SU-DHL-6 (cell line): ENCODE results near the gene SMOC1.
A peak's percentile ranks its signal among the peaks of the same experiment; 100 is the strongest.

Experiments
- H2AFZ ChIP-seq: fragments of 200-600 bp; sonication (generic); 2 replicates; pipeline ENCODE4 v1.6.1; 2014; ENCODE audit warnings: low read depth, mild to moderate bottlenecking, moderate library complexity, mixed read lengths, antibody characterized with exemption, low read length; ENCODE audit not compliant: severe bottlenecking
- H3F3A ChIP-seq: fragments of 200-600 bp; shearing (Covaris generic); 2 replicates; pipeline ENCODE4 v1.6.0; 2016; ENCODE audit warnings: antibody characterized with exemption, mild to moderate bottlenecking; ENCODE audit not compliant: insufficient read depth
- H3K27ac ChIP-seq: fragments of 200-600 bp; sonication (generic); 2 replicates; pipeline ENCODE4 v1.5.1; 2016; ENCODE audit warnings: low read depth, mild to moderate bottlenecking, low read length, moderate library complexity, mixed read lengths
- H3K27me3 ChIP-seq: fragments of 200-600 bp; sonication (generic), shearing (Covaris generic); 2 replicates; pipeline ENCODE4 v1.6.0; 2014; ENCODE audit warnings: mild to moderate bottlenecking, low read length
- H3K36me3 ChIP-seq: fragments of 200-600 bp; sonication (generic); 2 replicates; pipeline ENCODE4 v1.6.1; 2014; ENCODE audit warnings: mild to moderate bottlenecking, low read length, mixed read lengths
- H3K4me2 ChIP-seq: fragments of 300-600, 200-600 bp; shearing (Covaris generic), sonication (generic); 2 replicates; pipeline ENCODE4 v1.6.0; 2014; ENCODE audit warnings: low read length, low read depth, mild to moderate bottlenecking; ENCODE audit not compliant: poor library complexity, severe bottlenecking
- H3K4me3 ChIP-seq: fragments of 200-600 bp; sonication (generic); 2 replicates; pipeline ENCODE4 v1.5.1; 2014; ENCODE audit warnings: antibody characterized with exemption, low read length, mild to moderate bottlenecking, mixed read lengths; ENCODE audit not compliant: insufficient read depth, poor library complexity, severe bottlenecking
- H3K79me2 ChIP-seq: fragments of 200-600 bp; sonication (generic); 2 replicates; pipeline ENCODE4 v1.6.1; 2014; ENCODE audit warnings: mild to moderate bottlenecking, low read length, moderate library complexity; ENCODE audit not compliant: insufficient read depth
- H3K9ac ChIP-seq: fragments of 200-600 bp; sonication (generic); 2 replicates; pipeline ENCODE4 v1.7.0; 2014; ENCODE audit warnings: mild to moderate bottlenecking, low read length
- H3K9me2 ChIP-seq: fragments of 200-600 bp; sonication (generic); replicated peaks from 2 replicates; pipeline ENCODE4 v1.6.1; 2014; ENCODE audit warnings: low read length; ENCODE audit not compliant: insufficient read depth
- H3K9me3 ChIP-seq: fragments of 200-600 bp; sonication (generic); 2 replicates; pipeline ENCODE4 v1.6.1; 2014; ENCODE audit warnings: low read length, mixed read lengths; ENCODE audit not compliant: insufficient read depth
- H4K20me1 ChIP-seq: fragments of 200-600 bp; sonication (generic); 2 replicates; pipeline ENCODE4 v1.6.1; 2014; ENCODE audit warnings: low read depth, mild to moderate bottlenecking, antibody characterized with exemption, low read length, moderate library complexity, mixed read lengths
- EZH2phosphoT487 ChIP-seq: fragments of 200-600 bp; sonication (generic), shearing (Covaris generic); conservative IDR thresholded peaks from 2 replicates; pipeline ENCODE4 v1.6.1; 2018; ENCODE audit warnings: mild to moderate bottlenecking, antibody characterized with exemption, low read length, moderate library complexity, mixed read lengths
- TF ChIP-seq, protein P1 (sequence below): fragments of 200-600 bp; sonication (generic); IDR thresholded peaks from one replicate; pipeline ENCODE4 v1.5.1; 2017; ENCODE audit warnings: antibody characterized with exemption, mild to moderate bottlenecking, low read length, moderate library complexity; ENCODE audit not compliant: insufficient read depth, poor library complexity, severe bottlenecking

The SMOC1 gene

DNA sequence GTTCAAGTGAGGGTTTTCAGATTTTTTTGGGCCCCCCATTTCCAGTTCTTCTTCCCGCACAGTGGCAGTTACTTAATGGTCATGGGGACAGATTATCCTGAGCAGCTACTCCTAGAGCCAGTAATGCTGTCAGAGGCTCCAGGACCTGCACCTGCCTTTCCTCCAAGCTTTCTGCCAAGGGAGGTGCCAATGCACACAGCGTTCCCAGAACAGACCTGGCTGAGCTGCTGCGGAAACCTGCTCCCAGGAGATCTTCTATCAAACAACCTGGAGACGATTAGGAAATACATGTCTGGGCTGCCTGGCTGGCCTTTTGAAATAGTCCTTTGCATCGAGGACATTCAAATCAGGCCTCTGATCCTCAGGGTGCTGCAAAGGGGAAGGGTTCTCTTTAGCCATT lies 188.6 kb downstream of the SMOC1 start:
- Histone ChIP-seq H3K9me2 (no peaks in the 10 kb centered on the region), H3K4me3 (no peak overlapping the region), H2AFZ (no peak overlapping the region), H3K27me3 (no peaks in the 10 kb centered on the region), H3F3A (no peaks in the 10 kb centered on the region), H4K20me1 (no peaks in the 10 kb centered on the region), H3K9me3 (no peaks in the 10 kb centered on the region), H3K79me2 (no peaks in the 10 kb centered on the region), H3K4me2 (no peak overlapping the region), H3K9ac (no peak overlapping the region), H3K27ac (no peak overlapping the region), H3K36me3 (no peaks in the 10 kb centered on the region)
- no peak for TF ChIP-seq EZH2phosphoT487
- TF ChIP-seq, protein P1, sequence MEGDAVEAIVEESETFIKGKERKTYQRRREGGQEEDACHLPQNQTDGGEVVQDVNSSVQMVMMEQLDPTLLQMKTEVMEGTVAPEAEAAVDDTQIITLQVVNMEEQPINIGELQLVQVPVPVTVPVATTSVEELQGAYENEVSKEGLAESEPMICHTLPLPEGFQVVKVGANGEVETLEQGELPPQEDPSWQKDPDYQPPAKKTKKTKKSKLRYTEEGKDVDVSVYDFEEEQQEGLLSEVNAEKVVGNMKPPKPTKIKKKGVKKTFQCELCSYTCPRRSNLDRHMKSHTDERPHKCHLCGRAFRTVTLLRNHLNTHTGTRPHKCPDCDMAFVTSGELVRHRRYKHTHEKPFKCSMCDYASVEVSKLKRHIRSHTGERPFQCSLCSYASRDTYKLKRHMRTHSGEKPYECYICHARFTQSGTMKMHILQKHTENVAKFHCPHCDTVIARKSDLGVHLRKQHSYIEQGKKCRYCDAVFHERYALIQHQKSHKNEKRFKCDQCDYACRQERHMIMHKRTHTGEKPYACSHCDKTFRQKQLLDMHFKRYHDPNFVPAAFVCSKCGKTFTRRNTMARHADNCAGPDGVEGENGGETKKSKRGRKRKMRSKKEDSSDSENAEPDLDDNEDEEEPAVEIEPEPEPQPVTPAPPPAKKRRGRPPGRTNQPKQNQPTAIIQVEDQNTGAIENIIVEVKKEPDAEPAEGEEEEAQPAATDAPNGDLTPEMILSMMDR, result no peak

DNA sequence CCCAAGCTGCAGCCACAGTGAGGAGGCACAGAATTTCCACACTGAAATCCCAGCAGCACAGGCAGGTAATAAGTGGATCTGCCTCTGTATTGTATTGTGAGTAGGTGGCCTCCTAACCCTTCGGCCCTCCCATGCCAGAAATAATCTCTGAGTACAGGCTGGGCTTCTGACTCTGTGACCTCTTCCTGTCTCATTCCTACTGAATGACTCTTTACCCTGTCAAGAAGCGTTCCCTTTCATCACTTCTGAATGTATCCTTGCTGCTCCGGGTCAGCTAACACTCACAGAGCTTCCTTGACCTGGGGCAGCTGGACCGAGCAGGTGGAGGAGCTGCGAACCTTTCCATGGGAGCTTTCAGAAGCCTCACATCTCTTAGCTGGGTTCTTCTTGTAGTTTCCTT lies 190.0 kb downstream of the SMOC1 start:
- H3K9me2 ChIP-seq, result no peaks in the 10 kb centered on the region
- H3F3A ChIP-seq, result no peaks in the 10 kb centered on the region
- no peak overlapping the region for H3K27ac ChIP-seq
- H3K9ac ChIP-seq, result no peak overlapping the region
- H4K20me1 ChIP-seq, result no peaks in the 10 kb centered on the region
- H3K4me3 ChIP-seq, result no peak overlapping the region
- no peak overlapping the region for H3K4me2 ChIP-seq
- H3K9me3 ChIP-seq, result no peaks in the 10 kb centered on the region
- no peak overlapping the region for H2AFZ ChIP-seq
- TF ChIP-seq EZH2phosphoT487, result no peak
- TF ChIP-seq, protein P1, result no peak
- H3K79me2 ChIP-seq, result no peaks in the 10 kb centered on the region
- H3K27me3 ChIP-seq, result no peaks in the 10 kb centered on the region
- H3K36me3 ChIP-seq, result no peaks in the 10 kb centered on the region

DNA sequence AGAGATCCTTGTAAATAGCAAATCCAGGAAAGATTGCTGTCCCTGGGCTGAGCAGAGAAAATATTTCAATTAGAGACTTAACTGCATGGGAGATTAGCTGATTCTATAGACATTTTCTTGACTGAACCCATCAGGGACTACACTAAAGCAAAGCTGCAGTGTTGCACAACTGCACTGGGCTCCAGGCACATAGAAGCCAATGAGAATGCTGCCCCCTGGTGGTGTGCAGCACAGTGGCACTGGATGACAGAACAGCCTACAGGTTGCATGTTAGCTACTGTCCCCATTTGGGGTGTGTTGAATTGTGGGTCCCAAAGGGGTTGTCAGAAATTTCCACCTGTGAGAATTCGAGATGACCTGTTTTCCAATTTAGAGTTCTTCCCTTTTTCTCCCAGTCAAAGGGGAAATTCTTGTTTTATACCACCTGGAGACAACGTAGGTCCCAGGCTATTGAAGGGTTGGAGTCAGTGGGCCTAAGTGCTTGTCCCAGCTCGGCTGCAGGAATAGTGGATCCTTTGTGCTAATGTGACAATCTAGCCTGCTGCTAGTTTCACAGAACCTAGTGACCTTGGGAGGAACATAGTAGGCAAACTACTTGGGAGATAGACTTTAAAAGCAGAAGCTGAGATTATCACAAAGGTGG lies 194.8 kb downstream of the SMOC1 start:
- H3K27ac ChIP-seq, result no peak overlapping the region
- TF ChIP-seq, protein P1, result peak; percentile 78
- TF ChIP-seq EZH2phosphoT487, result no peak
- H3K36me3 ChIP-seq, result no peaks in the 10 kb centered on the region
- no peak overlapping the region for H3K4me3 ChIP-seq
- H3K9me3 ChIP-seq, result no peaks in the 10 kb centered on the region
- no peak overlapping the region for H2AFZ ChIP-seq
- H4K20me1 ChIP-seq, result no peaks in the 10 kb centered on the region
- no peak overlapping the region for H3K9ac ChIP-seq
- no peaks in the 10 kb centered on the region for H3K9me2 ChIP-seq
- no peaks in the 10 kb centered on the region for H3K79me2 ChIP-seq
- no peaks in the 10 kb centered on the region for H3K27me3 ChIP-seq
- H3K4me2 ChIP-seq, result no peak overlapping the region
- no peaks in the 10 kb centered on the region for H3F3A ChIP-seq
